GM21825 (cell line): ENCODE data around the gene HOXB4.

ENCODE experiments used
- ATAC-seq: cut with Tn5 transposase; IDR thresholded peaks from one replicate; pipeline ENCODE4 v1.9.1; 2021; ENCODE audit warnings: mild to moderate bottlenecking, moderate library complexity; ENCODE audit not compliant: unreplicated experiment

HOXB4 gene

DNA sequence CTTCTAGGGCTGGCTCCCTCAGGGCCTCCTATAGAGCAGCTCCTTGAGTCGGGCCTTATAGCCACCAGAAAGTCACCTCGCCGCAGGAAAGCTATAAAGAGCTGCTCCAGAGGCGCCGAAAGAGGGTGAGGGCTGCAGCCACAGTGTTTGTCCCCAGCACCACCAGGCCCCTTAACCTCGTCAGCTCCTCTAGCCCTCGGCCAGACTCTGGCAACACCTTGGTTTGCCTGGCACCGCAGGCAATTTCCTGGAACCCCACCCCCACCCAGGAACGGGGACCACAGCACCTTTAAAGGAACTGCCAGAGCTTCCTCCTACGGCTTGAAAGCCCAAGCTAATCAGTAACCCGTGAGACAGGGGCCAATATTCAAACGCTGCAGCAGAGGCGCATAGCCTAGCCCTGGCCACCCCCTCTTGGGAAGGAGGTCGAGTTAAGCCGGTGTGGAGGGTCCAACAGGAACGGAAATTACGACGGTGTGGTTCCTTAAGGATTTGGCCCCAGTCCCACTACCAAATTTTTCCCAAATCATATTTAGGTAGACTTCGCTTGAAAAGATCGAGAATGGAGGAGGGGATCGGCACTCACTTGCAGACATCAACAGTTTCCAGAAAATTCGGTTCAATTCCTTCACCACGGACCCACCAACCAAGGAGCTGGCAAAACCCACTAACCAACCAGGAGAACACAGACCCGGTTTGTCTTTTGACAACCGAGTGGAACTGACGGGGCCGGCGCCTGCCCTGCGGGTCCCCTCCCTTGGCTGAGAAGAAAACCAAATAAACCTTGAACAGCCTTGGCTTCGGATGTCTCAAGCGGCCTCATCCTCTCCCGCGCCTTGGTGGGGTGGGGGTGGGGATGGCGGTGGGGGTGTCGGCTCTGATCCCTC lies 23.6 kb upstream of the HOXB4 start:
- no peak for ATAC-seq

DNA sequence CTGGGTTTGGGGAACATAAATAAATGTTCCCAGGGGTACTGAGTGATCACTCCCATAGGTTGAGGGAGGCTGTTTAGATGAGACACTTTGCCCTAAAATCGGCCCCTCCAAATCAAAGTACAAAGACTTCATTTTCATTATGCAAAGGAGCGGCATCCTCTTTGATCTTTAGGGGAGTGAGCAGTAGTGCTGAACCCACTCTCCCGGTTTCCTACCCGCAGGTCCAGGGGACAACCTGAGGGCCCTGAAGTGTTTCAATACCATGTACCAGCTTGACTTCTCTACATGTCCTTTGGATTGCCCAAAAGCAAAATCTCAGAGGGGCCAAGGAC lies 23.0 kb upstream of the HOXB4 start:
- ATAC-seq = no peak

DNA sequence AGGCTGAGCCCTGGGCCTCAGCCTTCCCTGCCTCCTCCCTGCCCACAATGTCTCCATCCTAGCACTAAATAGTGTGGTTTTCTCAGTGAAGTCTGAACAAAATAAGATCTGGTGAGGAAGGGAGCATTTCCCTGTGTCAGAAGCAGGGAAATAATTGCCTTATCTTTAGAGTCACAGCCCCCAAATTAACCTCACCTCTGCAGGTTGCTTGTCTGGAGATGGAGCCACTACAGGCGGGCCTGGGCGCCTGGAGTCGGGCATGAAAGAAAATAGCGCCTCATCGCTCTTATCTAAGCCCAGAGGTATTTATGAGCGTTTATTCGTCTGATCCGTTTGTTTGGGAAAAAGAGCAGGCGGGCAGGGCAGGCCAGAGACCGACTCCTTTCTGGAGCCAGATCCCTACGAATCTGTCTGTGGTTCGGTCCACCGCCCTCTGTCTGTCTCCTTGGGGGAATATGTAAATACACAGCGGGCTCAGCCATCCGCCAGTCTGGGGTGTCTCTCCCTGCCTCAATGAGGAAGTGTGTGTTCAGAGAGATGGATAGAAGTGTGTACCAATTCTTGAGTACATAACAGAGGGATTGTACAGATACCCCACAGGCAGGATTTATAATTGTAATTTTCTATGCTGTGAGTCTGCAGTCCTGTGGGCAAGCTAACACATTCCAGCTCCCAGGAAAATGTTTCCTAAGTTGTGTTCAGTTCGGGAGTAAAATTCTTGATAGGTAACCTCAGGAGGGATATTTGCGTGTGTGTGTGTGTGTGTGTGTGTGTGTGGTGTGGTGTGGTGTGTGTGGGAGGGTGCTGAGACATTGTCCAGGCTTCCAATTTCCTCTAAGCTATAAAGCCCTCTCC lies 22.3 kb upstream of the HOXB4 start:
- ATAC-seq = no peak

DNA sequence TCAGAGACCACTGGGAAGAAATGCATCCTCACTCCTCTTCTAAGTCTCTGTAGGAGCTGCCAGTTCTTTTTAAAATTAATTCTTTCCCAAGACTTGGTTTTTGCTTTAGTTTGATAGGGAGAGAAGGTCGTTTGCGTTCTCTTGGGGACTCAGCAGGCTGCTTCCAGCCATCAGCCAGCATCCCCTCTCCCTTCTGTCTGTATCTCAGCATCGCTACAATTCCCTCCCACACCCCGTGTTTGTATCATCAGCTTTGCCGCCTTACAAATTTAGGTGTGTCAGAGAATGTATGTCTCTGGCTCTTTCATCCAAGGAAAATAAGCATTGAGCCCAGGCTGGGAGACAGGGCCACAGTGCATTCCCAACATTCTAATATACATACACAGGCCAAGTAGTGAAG lies 21.2 kb upstream of the HOXB4 start:
- ATAC-seq = no peak

DNA sequence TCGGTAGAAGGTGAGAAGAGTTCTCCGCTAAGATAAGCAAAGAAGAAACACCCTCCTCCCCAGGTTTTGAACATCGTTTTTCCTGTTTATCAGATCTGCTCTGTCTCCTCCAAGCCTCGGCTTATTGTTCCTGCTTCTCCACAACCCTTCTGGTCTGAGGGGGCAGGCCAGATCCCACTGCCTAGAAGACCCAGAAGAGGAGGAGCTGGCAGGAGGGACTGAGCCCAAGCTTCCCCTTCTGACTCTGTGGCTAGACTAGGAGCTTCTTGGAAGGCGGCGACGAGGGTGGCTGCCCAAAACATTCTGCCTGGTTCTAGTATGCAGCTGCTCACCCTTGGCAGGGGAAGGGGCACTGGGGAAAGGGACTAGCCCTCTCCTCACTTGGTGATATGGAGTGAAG lies 20.6 kb upstream of the HOXB4 start:
- no peak for ATAC-seq

DNA sequence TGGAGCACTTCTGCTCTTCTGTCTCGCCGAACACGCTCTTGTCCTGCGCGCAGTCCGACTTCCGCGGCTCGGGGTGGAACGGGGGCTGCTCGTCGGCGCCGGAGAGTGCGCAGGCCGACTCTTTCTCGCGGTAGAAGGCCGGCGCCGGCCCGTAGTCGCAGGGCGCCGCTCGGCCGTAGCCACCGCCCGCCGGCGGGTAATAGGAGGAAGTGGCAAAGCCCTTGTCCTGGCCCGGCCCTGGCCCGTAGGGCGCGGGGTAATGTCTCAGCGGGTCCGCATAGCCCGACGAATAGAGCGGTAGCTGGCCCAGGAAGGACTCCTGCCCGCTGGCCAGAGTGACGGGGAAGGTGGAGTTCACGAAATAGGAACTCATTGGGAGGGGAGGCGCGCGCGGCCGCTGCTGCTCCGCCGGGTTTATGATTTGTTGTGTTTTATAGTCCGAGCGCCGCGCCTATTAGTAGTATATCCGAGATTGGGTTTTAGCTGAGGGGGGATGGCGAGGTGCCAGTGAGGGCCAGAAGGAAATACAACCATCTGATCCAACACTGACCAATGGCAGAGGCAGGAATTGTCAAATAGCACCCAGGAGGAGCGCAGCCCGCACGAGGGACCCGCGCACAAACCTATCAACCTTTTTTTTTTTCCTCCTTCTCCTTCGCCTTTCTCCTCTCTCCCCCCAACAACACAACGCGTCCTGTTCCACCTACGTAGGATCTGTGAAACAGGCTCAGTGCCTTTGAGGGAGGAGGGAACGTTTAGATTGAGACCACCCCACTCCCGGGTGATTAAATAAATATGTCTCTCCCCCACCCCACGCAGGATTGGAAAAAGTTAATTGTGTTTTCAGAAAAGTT lies 19.9 kb upstream of the HOXB4 start:
- ATAC-seq = no peak

DNA sequence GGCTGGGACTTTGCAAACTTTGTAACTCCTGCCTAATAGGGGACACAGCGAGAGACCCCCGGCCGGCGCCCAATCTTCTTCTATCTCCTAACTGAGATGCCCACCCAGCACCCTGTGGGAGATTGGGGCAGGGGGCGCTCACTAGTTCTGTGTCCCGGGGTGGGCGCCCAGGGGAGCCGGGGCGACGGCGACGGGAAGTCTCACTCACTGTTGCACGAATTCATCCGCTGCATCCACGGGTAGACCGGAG lies 19.3 kb upstream of the HOXB4 start:
- ATAC-seq = no peak

DNA sequence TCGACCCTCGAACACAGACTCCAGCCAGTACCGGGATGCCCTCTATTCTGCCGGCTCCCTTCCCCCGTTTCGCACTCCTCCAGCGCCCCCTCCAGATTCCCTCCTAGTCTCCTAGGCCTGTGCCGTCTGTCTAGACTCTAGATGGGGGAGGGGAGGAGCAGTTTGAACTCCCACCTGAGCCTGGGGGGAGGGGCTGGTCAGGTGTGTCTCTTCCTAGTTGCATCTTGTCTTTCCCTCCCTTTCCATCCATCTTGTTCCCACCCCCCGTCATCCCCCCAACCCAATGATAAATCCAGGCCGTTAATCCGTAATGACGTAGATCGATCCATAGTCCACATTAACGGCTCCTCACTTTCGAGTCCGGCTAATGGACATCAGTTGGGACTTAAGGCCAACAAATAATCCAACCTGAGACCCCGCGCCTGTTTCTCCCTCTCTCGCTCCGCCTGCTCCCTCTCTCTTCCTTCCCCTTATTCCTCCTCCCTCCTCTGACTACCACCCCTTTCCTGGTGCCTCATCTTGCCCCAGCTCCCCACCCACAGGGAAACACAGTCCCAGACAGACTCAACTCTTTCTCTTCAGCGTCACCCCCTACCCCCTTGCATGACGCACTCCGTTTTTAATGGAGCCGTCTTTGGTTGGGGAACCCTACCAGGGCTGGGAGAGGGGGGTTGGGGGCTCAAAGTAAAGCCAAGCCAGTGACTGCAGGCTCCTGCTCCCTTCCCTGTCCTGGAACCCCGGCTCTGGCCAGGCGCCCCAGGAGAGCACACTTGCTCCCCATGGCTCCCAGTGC lies 18.8 kb upstream of the HOXB4 start:
- no peak for ATAC-seq

DNA sequence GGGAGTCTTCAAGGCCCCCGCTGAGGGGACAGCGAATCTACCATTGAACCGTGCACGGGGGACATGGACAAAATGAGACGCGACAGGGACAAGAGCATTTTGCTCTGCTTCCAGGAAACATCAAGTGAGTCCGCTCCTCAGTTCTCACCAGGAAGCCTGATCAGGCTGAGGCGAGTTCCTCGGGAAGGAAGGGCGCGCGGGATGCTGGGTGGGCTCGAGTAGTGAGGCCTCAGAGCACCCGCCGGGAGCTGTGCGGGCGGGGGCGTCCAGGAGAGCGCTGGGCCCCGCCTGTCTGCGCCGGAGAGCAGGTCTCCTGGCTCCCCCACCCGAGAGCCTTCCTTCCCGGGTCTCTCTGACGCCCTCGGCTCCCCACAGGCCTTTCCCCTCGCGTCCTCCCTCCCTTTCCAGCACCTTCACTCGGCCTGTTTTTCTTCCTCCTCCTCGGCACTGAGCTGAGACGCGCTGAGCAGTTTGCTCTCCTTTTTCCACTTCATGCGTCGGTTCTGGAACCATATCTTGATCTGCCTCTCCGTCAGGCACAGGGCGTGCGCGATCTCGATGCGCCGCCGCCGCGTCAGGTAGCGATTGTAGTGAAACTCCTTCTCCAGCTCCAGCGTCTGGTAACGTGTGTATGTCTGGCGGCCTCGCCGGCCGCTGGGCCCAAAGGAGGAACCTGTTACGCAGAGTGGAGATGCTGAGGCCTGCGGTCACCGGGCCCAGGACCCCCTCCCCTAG lies 18.0 kb upstream of the HOXB4 start:
- no peak for ATAC-seq

DNA sequence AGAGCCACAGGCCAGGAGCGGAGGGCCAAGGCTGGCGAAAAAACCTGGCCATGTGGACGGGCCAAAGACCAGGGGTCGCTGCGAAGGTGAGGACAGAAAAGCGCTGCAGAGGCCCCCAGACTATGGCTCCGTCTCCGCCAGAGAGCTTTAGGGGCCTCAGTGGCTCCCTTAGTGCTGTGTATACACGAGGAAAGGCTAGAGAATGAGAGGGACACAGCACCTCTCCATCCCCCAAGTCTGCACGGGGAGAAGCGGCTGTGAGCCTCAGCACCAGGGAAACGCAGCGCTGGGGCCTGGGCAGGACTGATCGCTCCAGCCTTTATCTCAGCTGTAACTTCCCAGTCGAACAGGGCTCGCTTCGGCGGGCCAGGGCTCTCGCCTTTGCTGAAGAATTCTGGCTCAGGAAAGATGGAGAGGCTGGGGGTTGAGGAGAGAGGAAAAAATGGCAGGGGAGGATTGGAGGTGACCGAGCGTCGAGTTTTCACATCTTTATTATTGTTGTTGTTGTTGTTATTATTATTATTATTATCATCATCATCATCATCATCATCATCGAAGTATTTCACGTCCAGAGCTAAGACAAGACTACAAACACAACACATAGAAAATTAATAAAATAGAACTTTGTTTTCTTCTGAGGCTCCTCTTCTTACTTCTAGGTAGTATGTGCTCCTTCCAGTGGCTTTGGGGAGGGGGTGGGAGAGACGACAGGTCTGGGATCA lies 17.3 kb upstream of the HOXB4 start:
- ATAC-seq = no peak

DNA sequence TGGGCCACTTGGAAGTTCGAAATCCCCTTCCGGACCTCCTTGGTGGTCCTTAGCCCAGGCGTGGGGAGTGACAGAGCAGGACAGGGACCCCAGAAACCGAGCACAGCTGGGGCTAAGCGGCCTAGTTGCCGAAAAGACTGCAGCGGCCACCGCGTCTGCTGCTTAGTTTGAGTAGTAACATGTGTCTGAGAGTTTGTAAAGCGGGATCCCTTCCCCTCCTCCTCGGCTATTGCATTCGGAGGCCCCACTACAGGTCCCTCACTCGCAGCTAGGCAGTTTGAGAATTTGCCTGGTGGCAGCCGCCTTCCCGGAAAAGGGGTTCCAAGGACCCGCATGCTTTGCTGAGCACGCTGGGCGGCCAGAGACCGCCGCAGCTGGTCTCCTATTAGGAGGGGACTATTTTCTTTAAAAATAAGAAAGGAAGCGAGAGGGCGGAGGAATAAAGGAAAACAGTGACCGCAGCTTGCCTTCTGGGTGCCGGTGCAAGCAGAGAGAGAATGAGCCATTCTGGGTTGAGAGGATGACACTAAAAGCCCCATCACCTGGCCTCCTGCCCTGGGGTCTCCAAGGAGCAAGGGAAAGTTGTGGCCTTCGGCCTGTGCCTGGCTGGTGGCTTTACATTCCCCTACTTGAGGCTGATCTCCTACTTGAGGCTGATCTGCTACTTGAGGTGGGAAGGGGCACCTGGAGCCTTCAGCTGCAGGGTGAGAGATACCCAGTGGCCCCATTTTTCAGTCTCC lies 16.6 kb upstream of the HOXB4 start:
- no peak for ATAC-seq

DNA sequence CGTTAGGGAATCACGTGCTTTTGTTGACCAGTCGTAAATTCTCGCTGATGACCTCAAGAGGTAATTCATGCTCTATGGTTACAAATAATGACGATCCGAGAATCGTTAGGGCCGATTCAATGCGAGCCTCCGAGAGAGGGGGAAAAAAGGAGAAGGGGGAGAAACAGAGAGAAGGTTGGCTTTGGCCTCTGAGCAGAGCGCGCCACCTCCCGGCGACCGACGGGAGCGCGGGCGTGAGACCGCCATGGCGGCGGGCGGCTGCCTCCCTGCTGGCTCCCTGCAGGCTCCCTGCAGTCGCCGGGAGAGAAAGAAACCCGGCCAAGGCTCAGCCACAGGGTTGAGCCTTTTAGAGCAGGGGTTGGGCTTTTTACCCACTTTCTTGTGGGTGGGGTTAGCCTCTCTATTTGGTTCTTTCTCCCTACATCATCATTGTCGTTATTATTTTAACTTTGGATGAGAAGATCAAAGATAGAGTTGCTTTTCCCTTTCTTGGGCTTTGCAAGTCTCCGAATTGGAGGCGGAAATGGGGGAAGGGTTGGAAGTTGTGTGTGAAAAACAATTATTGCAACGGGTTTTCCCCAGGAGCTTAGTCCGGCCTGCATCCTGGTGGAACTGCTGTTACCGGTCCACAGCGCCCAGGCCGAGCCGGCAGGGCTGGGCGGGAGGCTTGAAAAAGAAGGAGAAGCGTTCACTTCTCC lies 15.8 kb upstream of the HOXB4 start:
- ATAC-seq = peak; percentile 47

DNA sequence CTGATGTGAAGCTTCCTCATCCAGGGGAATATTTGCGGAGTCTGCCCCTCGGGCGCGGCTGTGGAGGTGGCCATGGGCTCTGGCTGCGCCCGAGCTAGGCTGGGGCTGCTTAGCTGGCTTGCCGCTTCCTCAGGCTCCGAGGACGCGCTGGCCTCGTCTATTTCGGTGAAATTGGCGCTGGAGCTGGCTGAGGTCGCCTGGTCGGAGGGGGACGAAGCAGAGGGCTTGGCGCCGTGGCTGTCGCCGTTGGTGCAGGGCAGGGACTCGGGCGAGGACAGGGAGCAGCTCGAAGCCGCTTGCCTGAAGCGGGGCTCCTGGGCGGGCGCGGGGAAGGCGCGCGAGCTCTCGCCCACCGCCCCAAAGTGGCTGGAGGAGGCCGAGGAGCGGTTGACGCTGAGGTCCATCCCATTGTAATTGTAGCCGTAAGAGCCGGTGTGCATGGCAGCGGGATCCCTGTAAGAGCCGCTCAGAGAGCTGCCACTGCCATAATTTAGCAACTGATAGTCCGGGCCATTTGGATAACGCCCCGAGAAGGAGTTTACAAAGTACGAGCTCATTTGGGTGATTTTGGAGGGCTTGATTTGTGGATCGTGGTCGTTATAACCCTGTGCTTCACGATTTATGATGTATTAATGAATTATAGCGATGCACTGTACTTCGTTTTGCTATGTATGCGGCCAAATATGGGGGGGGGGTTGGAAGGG lies 15.1 kb upstream of the HOXB4 start, which contains the start of gene HOXB5:
Gene HOXB5 (minus strand): TSS at position 654 of the 704 bp plus-strand sequence. CDS start 97 bp downstream, at position 557.
- ATAC-seq = no peak

DNA sequence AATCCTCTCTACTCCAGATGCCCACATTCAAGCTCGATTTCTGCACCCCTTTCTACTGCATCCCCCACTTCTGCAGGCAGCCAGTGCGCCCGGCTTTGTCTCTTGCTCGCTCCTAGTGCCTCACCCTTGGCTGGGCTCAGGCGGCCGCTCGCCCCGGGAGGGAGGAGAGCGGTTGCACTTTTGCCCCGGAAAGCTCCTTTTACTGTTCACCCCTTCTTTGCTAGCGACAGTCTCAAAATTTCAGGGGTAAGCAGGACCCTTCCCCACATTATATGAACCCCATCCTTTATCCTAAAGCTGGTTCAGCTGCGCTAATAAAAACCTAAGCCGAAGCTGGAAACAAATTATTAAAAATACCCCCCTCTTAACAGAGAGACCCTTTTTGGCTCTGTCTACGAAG lies 14.4 kb upstream of the HOXB4 start:
- ATAC-seq = no peak

DNA sequence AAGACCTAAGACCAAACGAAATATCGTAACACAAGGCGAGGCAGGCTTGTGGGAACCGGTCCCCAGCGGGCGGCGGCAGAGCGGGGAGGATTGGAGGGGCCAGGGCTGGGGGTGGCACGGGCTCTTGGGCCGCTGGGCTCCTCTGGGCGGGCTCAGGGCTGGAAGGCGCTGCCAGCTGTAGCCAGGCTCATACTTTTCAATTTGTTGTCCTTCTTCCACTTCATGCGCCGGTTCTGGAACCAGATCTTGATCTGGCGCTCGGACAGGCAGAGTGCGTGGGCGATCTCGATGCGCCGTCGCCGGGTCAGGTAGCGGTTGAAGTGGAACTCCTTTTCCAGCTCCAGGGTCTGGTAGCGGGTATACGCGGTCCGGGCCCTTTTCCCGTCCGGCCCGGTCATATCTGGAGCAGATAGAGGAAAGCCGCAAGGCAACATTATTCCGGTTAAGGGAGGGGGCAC lies 13.9 kb upstream of the HOXB4 start:
- ATAC-seq = no peak

DNA sequence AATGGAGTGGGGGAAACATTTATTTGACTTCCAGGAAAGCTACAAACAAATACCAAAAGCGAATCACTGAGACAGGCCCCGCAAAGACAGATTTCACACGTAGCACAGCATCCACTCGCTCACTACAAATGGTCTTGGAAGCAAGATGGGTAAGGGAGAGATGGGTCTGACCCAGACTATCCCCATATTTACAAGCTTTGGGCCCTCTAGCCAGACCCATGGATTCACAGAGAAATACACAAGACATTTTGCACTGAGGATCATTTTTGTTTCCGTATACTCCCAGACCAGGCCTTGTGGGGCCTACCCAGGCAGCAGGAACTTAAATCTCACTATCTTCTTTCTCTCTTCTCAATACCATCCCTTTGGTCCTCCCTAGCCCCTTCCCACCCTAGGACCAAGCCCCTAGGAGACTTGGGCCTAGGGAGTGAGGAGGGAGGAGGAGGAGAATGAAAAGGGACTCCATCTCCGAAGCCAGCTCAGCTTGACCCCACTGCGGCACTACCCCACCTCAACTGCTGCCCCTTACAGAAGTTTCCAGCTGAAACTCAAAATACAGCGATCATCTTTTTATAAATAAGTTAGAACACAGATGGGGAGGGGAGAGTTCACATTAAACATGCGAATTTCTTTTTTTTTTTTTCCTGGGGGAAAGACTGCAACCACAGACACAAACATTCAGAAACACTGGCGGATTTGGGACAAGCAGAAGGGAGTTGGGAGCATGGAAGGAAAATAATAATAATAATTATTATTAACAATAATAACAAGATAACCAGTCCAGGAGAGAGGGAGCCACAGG lies 13.3 kb upstream of the HOXB4 start:
- ATAC-seq = no peak
